ENCODE measurements around the gene GNL3. TPM values are rescaled to one million over a fixed set of nuclear protein-coding genes. Genes with fewer than 3 reads are reported as not detected.

GNL3 gene, protein sequence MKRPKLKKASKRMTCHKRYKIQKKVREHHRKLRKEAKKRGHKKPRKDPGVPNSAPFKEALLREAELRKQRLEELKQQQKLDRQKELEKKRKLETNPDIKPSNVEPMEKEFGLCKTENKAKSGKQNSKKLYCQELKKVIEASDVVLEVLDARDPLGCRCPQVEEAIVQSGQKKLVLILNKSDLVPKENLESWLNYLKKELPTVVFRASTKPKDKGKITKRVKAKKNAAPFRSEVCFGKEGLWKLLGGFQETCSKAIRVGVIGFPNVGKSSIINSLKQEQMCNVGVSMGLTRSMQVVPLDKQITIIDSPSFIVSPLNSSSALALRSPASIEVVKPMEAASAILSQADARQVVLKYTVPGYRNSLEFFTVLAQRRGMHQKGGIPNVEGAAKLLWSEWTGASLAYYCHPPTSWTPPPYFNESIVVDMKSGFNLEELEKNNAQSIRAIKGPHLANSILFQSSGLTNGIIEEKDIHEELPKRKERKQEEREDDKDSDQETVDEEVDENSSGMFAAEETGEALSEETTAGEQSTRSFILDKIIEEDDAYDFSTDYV
- 114 and 130 TPM in 2 replicates for total RNA-seq

DNA sequence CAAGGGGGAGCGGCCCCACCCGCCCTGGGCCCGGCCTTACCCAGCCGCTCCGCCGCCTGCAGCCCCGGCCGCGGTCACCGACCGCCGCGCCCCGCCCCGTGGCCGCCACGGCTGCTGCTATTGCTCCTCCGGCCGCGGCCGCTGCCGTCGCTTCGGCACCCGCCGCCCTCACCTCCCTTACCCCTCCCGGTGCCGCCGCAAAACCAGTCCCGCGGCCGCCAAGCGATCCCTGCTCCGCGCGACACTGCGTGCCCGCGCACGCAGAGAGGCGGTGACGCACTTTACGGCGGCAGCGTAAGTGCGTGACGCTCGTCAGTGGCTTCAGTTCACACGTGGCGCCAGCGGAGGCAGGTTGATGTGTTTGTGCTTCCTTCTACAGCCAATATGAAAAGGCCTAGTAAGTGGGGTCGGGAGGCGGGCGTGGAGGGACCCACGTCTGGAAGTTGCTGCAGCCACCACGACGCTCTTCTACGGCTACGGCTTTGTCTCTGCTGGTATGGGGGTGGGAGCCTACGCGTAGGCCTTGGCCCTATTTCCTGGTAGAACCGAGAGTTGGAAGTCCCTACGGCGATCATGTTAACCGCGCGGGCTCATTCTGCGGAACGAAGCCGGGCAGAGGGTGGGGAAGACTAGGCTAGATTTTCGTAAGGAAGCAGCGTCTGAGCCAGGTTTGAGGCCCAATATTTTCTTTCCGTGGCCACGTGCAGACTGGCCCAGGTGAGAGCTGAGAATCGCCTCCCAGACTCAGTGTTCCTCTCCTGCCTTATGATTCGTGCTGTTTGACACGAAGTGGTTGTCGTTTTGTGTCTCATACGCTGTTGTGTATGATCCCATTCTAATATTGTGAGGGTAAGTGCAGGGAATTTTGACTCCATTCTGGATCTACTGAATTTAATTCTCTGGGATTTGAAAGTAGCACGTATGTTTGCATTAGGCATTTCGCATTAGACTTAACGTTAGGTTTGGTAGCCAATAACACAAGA is at the start of gene GNL3, which contains the start of gene PBRM1:
GNL3 (plus strand) TSS at position 324 of the 983 bp plus-strand sequence; CDS start at position 385, 61 bp downstream.
PBRM1 (minus strand) TSS at position 205 of the 983 bp plus-strand sequence.
- no peak for TF ChIP-seq CTCF (IDR thresholded peaks at IDR 0.05; ENCODE audit: insufficient read depth, low read depth, low read length)
- DNase-seq (ENCODE audit: low read depth), result peak; percentile 96
- H3K4me3 ChIP-seq (ENCODE audit: low read depth, low read length), result peak within 1 kb of the TSS; percentile 93

GRCh38 chr3:52636673-52637072 is 49.2 kb upstream of the GNL3 start:
- DNase-seq (ENCODE audit: low read depth), result peak; percentile 65
- no peak for TF ChIP-seq CTCF (IDR thresholded peaks at IDR 0.05; ENCODE audit: insufficient read depth, low read depth, low read length)
- no peak overlapping the region for H3K4me3 ChIP-seq (ENCODE audit: low read depth, low read length)

DNA sequence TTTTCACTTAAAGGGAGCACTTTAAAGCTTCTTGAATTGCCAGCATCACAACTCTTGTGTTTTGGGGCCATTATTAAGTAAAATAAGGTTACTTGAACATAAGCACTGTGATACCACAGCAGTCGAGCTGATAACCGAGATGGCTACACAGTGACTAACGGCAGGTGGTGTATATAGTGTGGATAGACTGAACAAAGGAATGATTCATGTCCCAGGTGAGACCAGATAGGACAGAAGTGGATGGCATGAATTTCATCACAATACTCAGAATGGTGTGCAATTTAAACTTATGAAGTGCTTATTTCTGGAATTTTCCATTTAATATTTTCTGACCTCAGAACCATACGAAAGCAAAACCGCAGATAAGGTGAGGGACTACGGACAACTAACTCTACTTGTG is 40.3 kb upstream of the GNL3 start:
- no peak overlapping the region for H3K4me3 ChIP-seq (ENCODE audit: low read depth, low read length)

DNA sequence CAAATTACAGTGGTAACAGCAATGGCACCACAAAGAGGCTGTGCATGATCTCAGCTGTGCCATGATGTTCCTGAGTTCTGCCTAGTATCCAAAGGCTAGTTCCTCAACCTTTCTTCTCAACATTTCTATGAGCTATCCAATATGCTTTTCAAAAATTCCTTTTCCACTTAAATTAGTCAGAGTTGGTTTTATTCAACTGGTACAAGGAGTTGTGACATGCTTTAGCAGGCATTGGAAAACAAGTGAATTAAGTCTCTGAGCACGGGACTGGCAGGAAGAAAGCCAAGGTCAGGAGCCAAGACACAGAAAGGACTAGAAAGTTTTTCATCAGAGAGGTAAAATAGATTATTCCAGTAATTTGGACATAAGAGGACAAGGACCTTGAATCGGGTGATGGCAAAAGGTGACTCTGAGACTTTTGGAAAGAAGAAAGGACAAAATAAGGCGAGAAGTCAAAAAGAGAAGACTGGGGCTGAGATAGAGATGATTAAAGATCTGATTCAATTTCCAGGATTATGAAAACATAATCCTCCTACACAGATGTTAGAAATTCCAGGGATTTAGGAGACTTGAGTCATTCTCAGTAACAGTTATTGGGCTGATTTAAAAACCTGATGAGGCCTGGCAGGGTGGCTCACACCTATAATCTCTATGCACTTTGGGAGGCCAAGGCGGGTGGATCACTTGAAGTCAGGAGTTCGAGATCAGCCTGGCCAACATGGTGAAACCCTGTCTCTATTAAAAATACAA is 36.2 kb upstream of the GNL3 start:
- DNase-seq (ENCODE audit: low read depth), result peak; percentile 66
- no peak overlapping the region for H3K4me3 ChIP-seq (ENCODE audit: low read depth, low read length)
- no peak for TF ChIP-seq CTCF (IDR thresholded peaks at IDR 0.05; ENCODE audit: insufficient read depth, low read depth, low read length)

More for the DNA sequence above, 40.3 kb upstream of the GNL3 start:
- no peak for DNase-seq (ENCODE audit: low read depth)
- no peak for TF ChIP-seq CTCF (IDR thresholded peaks at IDR 0.05; ENCODE audit: insufficient read depth, low read depth, low read length)

DNA sequence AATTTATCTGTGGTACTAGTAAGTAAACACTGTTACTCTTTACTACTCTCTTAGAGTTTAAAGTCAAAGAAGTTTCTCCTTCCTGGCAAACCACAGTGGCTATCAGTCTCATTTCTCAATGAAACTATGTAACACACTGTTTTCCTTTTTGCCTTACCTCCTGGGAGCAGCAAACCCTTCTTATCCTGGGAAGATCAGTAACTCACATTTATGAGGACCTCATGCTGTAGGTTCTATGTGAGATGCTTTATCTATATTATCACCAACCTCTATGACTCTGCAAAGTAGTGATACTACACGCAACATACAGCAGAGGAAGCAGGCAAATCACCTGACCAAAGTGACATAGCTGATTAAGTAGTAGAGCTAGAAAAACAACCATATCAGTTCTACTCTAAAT is 35.4 kb upstream of the GNL3 start:
- no peak overlapping the region for H3K4me3 ChIP-seq (ENCODE audit: low read depth, low read length)
- no peak for TF ChIP-seq CTCF (IDR thresholded peaks at IDR 0.05; ENCODE audit: insufficient read depth, low read depth, low read length)
- peak; percentile 64 for DNase-seq (ENCODE audit: low read depth)

GRCh38 chr3:52651592-52651991 is 34.2 kb upstream of the GNL3 start:
- no peak for DNase-seq (ENCODE audit: low read depth)
- no peak overlapping the region for H3K4me3 ChIP-seq (ENCODE audit: low read depth, low read length)
- TF ChIP-seq CTCF (IDR thresholded peaks at IDR 0.05; ENCODE audit: insufficient read depth, low read depth, low read length), result no peak
